GM18507 (cell line): ENCODE data around the gene WWOX.

Source experiments
- DNase-seq: peaks from one replicate; pipeline ENCODE4 v3.0.0; 2011; ENCODE audit warnings: low read depth; ENCODE audit not compliant: insufficient read length; ENCODE audit errors: extremely low spot score
- FAIRE-seq: peaks from 2 replicates; lab custom pipeline; 2011; peaks lifted over from hg19 to GRCh38; lab: Jason Lieb, UNC

The WWOX gene

DNA sequence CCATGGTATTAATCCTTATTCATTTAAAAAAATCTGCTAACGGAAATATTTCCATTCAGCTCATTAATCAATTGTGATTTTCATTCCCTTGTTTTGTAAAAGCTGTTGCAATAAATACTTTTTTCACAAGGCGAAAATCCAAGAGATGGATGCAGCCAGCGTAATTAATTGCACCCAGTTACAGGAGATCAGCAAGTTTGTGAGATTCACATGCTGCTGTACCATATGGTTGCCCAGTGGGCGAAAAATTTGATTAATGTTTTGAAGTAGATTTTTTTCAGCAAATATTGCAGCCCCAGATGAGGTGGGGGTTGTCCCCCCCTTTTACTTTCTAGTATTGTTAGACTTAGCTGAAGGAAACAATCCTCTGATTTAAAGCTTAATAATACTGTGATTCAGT lies 186.6 kb downstream of the WWOX start:
- FAIRE-seq (no peak), DNase-seq (no peak)

- FAIRE-seq: no peak
Observed at GRCh38 chr16:78288888-78289287, 189.4 kb downstream of the WWOX start.

GRCh38 chr16:78289373-78289772 lies 189.9 kb downstream of the WWOX start:
- FAIRE-seq: no peak
- no peak for DNase-seq

More at GRCh38 chr16:78288888-78289287, 189.4 kb downstream of the WWOX start:
- no peak for DNase-seq

- DNase-seq (no peak), FAIRE-seq (no peak)
Observed at GRCh38 chr16:78289844-78290277, 190.4 kb downstream of the WWOX start.

- no peak for DNase-seq
- FAIRE-seq: no peak
Observed at GRCh38 chr16:78290395-78290794, 190.9 kb downstream of the WWOX start.

- no peak for DNase-seq
- no peak for FAIRE-seq
Observed at GRCh38 chr16:78290872-78291591, 191.6 kb downstream of the WWOX start.

DNA sequence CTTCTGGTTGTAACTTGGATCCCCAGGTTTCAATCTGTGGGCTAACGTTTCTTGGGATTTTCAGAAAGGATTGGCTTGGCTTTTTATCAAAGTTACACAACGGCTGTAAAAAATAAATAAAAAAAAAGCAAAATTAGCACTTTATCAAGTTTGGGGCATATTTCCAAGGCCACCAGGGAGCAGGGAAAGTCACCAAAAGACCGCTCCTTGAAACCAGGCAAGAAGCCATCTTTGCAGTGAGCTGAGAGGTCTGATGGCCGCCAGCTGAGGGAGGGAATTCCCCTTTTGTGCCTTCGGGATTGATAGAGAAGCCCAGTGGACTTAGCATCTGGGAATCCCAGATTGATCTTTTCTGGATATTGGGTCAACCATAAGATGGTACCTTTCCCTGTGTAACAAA lies 192.2 kb downstream of the WWOX start:
- DNase-seq (no peak), FAIRE-seq (no peak)

- FAIRE-seq (no peak), DNase-seq (no peak)
Observed at GRCh38 chr16:78292086-78292843, 192.8 kb downstream of the WWOX start.

DNA sequence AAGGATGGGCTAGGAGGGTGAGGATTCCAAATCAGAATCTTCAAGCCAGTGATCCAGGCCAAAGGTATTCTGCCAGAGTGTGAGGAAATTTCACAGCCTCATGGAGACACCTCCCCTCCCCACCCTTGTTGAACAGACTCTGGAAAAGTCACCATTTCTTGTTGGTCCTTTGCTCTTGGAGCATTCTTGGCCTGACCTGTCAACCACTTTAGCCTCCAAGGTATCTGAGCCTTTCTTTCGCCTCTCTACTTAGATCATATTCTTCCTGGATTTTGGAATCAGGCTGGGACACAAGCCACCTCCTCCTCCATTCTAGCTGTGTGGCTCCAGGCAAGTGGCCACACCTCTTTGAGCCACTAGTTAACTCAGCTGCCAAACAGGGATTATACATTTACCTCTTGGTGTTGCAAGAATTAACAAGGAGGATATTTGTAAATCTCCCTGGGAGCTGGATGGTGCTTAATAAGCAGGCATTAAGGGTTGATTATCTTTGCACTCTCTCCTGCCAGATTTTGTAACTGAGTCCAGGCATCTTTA lies 193.5 kb downstream of the WWOX start:
- FAIRE-seq: no peak
- no peak for DNase-seq

DNA sequence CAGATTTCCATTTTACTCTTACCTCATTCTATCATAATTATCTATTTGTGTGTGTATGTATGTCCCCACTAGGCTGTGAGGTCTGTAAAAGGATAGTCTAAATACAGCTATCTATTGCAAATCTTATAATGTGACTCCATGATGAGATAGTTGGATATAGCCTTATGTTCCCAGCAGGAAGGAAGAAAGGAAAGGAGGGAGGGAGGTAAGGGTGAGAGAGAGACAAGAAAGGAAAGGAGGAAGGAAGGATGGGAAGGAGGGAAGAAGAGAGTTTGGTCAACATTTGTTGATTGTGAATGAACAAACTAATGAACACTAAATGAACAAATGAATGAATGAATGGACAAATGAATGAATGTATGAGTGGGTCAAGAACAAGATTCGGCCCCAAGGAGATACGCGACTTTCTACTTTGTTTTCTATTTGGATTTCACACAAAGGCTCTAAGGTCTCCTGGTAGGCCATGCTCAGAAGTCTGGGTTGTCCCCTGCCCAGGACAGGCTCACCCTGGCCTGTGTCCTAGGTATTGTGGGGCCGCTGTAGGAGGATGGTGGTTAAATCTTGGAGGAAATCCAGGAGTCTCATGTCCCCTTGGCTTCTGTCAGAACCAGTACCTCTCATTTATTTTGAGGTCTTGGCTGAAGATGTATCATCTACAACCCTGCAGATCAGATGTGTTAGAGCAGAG lies 195.2 kb downstream of the WWOX start:
- no peak for FAIRE-seq
- DNase-seq: no peak

DNA sequence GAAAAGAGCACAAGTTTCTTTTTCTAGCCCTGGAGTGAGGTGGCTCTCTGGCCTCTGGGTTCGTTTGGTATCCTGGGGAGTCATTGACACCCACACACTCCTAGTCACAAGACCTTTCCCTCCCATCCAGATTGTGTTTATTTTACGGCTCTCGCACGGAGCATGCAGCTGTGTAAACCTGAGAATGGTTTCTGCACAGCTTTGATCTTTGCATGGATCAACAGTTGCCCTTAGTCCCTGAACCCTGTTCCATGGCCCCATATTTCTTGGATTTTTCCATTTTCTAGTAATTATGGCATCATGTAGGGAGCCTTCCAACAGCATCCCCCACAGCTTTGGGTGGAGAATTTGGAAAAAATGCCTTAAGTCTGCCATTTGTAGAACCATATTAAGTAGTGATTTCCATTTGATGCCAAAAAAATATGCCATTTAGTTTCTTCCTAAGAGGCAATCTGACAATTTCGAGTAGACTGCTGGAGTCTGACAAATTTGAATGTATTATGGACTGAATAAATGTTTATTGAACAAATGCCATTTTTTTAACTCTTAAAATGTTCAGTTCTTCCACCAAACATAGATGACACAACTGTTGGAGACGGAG lies 197.7 kb downstream of the WWOX start:
- FAIRE-seq: no peak

DNA sequence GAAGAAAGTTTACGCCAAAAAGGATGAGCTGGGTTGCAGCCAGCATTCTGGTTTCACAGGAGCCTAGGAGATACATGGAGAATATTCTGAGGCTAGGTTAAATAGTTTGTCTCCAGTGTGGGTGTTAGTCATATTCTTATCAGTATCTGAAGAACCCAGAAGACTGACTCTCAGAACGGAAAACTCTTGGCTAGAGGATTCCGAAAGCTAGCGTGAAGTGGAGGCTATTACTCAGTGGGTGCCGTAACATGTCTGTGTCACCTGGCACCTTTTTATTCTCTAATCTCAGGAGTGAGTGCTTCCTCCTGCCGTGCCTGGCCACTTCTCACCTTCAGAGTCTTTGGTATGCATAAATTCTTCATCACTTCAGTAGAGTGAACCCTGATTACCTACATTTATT lies 199.5 kb downstream of the WWOX start:
- FAIRE-seq (no peak), DNase-seq (no peak)

More for the DNA sequence above, 197.7 kb downstream of the WWOX start:
- no peak for DNase-seq

GRCh38 chr16:78300469-78300868 lies 201.0 kb downstream of the WWOX start:
- FAIRE-seq (no peak), DNase-seq (no peak)

- DNase-seq (no peak), FAIRE-seq (no peak)
Observed at GRCh38 chr16:78303946-78304345, 204.5 kb downstream of the WWOX start.

- FAIRE-seq (no peak), DNase-seq (no peak)
Observed at GRCh38 chr16:78306361-78306760, 206.9 kb downstream of the WWOX start.

DNA sequence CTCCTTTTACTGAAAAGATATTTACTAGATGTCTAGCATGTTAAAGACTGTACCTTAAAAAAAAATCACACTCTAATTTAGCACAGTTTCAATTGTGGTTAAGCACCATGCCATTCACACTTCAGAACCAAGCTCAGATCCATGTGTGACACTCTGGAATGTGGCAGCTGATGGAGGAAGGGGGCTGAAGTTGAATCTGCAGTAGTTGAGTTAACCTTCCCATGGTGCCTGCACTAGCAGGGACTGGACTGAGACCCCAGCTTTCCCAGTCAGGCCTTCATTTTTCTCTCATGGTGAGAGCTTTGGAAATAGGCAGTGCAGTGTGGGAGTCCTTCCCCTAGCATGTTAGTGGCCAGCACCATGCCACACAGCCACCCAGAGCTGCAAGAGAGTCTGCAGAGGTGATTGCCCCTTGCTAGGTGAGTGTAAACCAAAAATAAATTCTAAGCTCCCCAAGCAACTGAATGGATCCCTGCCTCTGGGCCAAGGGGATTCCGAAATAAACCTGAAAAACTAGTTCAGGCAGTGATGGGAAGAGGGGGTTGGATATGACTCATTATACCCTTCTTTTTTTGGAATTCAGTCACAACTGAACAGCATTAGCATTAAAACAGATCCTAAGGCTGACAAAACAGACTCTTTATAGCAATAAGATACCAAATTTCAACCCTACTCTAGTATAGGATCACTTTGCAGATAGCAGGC lies 208.5 kb downstream of the WWOX start:
- DNase-seq: no peak
- no peak for FAIRE-seq

DNA sequence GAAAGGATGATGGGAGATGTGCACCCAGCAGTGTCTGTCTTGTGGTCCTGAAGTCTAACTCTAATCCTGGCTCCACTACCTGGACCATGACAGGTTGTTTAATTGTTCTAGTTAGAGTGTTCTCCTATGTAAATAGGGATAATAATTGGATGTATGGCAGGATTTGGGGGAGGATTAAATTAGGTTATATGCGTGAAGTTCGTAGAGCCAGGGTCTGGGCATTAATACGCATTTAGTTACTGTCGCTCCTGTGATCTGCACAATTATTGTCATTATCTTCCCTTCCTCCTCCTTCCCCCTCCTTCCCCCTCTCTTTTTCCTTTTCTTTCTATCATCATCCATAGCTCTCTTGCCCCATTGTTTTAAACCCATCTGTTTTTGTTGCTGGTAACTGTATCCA lies 210.3 kb downstream of the WWOX start:
- FAIRE-seq (no peak), DNase-seq (no peak)

DNA sequence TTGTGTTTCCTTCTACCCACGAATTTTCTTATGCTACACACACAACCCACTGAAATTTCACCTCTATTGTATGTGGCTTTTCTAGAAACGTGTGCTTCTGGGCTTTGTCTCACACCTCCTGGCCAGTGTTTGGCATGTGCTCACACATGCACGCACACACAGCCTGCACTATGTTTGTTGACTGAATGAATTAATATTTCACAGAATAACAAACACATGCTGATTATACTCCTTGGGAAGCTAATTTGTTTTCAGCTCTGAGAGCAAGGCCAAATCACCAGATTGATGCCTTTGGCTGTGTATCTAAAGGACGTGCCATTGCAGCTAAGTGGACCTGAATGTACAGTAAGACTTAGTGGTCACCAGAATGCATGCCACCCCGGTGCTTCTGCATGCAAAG lies 210.7 kb downstream of the WWOX start:
- FAIRE-seq (no peak), DNase-seq (no peak)

DNA sequence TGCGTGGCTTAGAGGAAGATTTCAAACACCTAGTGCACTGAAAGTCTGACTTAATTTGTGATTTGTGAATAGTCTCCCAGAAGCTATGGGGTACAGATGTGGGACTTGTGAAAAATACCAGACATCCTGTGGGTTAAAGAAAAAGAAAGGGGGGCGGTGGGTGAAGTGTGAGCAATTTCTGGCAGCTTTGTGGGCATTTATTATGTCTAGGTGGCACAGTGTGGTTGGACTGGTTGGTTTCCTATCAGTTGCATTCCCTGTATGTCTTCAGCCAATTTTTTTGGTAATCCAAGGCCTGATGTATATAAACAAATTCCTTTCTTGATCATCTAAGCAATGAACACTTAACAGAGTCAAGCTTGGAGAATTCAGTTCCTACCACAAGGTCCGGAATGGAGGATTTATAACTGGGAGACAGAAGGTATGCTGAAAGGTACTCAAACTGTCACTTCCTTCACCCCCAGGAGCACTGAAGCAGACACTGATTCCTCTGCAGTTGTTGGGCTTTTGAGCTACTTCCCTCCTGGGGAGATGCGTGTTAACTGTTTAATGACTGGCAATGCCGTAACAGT lies 211.6 kb downstream of the WWOX start:
- FAIRE-seq (no peak), DNase-seq (no peak)
